Activated CD4-positive, alpha-beta T cell treated with anti-CD3 and anti-CD28 coated beads for 24 hours (primary cell): ENCODE measurements around the gene LITAF.

ENCODE experiments used
- DNase-seq, 2 donors: peaks; one replicate each; pipeline ENCODE4 v3.0.0-alpha.2; 2020; ENCODE audit warnings: low read depth in 2 of 2

The LITAF gene

DNA sequence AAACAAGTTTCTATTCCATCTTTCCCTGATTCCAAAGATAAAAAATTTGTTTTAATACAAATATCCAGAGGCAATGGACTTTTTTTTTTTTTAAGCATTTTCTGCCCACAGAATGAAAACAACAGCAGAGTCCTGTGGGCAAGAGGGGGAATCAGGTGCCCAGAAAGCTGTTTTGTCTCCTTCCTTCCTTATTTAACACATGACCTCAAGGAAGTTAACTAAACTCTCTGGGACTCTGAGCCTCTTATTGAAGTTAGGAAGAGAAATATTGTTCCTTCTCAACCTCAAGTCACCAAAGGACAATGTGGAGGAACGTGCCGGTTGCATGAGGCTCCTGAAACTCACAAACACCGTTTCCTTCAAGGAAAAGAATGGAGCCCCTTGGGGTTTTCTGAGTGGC, 34.9 kb downstream of the LITAF start:
- DNase-seq, result no peak

GRCh38 chr16:11550791-11551498, 35.8 kb downstream of the LITAF start:
- no peak for DNase-seq

- DNase-seq, result no peak
Observed at GRCh38 chr16:11547118-11547916, 39.4 kb downstream of the LITAF start.

DNA sequence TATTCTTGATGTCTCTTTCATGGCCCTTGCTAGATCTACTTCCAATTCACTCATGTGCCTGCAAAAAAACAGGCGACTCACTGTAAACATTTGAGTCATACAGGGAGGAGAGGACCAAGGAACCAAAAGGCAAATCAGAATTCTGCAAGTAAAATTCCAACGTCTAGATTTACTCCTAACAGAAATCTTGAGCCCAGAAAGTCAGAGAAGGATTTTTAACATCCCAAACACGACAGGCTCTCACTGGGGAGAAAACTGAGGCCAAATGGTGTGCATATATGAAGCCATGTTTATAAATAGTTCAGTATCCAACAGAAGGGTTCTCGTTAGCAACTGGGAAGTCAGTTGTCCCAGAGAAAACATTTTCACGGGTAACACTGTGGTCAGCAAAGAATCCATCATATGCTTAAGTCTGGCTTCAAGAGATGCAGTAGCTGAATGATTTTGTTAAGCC, 40.1 kb downstream of the LITAF start:
- DNase-seq, result no peak

DNA sequence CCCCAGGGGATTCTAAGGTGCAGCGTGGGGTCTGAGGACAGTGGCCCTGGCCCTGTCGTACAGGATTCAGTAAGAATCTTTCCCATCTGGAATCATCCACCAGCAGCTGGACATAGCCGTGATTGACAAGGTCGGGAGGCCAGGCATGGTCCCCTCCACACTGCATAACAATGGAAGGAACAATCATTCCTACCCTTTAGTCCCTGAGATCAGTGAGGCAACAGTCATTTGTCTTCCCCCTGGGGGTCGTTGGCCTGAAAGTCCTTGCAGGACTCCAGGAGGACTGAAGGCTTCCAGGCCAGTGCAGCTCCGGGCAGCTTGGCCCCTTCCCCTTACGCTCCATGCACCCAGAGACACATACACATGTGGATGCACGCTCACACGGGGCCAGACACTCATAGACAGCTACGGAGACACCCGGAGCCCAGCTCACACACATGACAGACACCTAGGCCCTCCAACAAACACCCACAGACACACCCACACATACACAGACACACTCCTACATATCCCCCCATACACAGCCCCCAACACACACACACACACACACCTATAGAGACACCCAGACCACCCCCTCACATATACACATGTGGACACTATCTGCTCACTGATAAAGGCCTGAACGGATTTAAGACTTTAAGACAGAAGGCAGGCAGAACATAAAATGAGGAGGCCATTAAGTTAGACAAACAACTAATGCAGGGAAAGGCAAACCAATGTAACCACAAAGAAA, 42.9 kb downstream of the LITAF start:
- no peak for DNase-seq

DNA sequence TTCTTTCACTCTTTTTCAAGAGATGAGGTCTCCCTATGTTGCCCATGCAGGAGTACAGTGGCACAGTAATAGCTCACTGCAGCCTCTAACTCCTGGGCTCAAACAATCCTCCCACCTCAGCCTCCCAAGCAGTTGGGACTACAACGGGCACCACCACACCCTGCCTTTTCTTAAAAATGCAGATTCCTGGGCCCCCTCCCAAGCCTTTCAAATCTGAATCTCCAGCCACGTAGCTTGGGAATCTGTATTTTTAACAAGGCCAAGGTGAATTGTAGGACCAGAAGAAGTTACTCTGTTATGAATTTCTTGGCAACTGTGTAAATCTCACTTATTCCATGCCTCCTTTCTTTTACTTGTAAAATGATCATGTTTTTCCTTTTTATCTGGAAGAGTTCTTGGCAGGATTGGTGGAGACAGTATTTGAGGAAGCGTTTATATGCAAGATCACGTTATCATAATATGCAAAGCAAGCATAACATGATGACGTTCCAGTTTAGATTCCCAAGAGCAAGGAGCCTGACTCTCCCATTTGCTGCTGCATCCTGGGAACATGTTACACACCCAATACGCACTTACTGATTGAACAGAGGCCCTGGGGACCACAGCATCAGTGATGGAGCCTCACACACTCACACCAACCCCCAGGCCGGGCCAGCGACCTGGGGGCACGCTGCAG, 44.5 kb downstream of the LITAF start:
- no peak for DNase-seq

DNA sequence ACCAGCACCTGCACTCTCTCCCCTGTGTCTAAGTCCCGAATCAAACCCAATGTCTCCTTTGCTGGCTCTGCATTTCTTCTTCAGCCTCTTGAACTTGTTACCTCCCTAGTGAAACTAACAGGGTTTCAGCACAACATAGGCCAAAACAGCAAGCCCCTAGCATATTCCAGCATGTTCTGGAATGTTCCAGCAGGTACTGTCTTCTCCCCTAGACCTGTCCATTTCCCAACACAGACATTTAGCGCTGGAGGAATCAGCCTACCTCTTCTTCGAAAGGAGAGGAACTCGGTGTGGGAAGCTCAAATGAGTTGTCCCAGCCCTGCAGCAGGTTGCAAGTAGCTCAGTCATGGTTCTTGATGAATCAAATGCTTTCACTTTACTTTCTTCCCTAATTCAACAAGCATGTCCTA, 47.1 kb downstream of the LITAF start:
- DNase-seq, result no peak

- DNase-seq, result no peak
Observed at GRCh38 chr16:11538880-11539279, 47.8 kb downstream of the LITAF start.

- no peak for DNase-seq
Observed at GRCh38 chr16:11536104-11536866, 50.4 kb downstream of the LITAF start.

DNA sequence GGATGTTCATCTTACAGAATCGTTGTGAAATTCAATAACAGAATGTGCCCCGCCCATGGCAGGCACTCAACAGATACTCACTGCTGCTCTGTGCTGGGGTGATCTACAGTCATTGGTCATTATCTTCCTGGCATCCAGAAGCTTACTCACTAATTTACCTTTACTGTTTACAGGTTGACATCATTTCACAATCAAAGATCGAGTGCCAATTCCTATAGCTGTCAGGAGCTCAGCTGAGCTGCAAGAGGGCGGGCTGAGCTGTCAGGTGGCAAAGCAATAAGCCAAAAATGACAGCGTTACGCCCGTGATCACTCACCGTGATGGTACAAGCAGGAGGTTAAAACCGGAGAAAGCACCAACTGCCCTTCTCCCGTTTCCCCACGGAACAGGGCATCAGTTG, 51.2 kb downstream of the LITAF start:
- DNase-seq, result no peak

GRCh38 chr16:11534262-11534661, 52.5 kb downstream of the LITAF start:
- DNase-seq, result no peak

DNA sequence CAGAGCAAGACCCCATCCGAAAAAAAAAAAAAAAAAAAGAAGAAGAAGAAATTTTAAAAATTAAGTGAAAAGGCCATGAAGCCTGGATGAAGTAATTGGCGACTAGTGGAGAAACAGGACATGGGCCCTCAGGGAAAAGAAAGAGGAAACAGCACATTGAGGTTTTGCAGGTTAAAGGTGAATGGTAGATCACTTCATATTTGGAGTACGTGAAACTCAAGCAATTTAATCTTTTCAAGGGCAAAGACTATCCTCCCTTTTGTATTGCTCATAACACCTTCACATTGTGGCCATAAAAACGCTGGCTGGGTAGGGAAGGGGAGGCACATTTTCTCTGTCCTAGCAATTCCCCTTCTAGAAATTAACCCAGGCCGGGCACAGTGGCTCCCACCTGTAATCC, 53.1 kb downstream of the LITAF start:
- no peak for DNase-seq

GRCh38 chr16:11530171-11530940, 56.4 kb downstream of the LITAF start:
- DNase-seq, result no peak

DNA sequence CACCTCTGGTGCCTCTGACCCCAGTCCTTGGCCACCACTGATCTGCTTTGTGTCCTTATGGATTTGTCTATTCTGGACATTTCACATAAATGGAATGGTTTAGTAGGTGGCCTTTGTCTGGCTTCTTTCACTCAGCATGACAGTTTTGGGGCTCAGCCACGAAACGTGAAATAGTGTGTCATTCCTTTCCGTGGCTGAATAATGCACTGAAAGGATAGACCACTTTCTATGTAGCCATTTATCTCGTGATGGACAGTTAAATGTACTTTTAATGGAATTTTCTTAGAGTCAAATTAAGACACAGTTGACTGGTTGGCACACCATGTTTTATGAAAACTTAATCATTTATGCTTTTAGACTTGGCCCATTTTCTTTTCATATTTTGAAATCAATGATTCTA, 57.4 kb downstream of the LITAF start:
- DNase-seq, result no peak

DNA sequence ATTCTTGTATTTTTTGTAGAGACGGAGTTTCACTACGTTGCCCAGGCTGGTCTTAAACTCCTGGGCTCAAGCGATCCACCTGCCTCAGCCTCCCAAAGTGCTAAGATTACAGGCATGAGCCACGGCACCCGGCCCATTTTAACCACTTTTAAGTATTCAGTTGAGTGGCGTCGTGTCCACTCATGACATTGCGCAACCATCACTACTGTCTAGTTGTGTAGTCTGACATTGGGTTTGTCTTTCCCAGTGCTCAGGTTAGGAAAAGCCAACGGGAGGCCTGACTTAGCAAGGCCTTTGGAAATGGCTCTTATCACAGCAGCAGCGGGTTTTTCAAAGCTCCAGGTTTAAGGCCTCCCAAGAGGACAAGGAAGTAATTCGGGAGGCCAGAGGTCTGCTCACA, 58.7 kb downstream of the LITAF start:
- DNase-seq, result no peak

GRCh38 chr16:11526655-11527350, 59.9 kb downstream of the LITAF start:
- DNase-seq, result no peak

DNA sequence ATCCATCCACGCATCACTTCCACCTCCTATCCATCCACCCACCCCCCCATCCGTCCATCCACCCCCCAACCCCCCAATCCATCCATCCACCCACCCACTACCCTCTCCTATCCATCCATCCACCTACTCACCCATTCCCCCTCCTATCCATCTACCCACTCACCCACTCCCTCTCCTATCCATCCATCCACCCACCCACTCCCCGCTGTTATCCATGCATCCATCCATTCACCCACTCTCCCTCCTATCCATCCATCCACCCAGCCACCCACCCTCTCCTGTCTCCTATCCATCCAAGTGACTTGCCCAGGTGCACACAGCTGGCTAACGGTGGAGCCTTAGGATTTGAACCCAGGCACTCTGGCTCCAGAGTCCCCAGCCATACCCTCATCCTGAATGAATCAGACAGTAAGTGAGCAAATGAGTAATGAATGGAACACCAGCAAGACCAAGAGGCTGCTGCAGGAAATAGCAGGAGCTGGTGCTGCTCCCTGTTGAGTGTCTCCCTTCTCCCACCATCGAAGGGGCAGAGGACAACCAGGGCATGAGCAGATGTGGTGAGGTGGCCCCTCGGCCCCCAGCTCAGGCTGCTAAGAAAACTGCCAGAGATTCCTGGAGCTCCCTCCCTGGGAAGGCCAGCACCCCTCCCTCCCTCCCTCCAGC, 62.5 kb downstream of the LITAF start:
- DNase-seq, result no peak

DNA sequence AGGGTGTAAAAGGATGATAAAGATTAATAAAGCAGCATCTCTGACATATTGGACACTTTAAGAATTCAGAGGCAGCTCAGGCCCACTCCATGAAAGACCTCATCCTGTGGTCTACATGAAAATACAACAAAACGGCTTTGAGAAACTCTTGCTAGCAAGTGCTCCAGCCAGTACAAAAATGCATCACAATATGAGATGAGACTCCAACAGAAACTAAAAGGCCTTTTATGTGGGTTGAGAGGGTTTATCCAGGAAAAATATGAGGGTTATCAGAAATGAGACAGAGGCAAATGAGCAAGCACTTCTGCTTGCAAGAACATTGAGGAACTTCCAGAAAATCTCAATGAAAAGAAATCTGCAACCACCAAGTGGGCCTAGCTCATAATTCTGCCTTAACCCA, 65.7 kb downstream of the LITAF start:
- DNase-seq, result no peak

DNA sequence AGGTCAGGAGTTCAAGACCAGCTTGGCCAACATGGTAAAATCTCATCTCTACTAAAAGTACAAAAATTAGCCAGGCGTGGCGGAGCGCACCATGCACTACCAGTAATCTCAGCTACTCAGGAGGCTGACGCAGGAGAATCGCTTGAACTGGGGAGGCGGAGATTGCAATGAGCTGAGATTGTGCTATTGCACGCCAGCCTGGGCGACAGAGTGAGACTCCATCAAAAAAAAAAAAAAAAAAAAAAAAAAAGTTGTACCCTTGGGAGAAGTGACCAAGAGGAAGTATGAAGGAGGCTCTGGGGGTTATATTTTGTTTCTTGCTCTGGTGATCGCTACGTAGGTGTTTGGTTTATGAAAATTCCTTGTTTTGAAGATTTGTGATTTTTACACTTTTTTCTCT, 66.3 kb downstream of the LITAF start:
- no peak for DNase-seq
